Neural cell (in vitro differentiated cells): ENCODE results near the gene ITGAE.

ENCODE experiments used
- EP300 ChIP-seq: fragments of 450-650 bp; conservative IDR thresholded peaks from 2 replicates; pipeline ENCODE4 v1.6.1; 2014; ENCODE audit warnings: antibody characterized with exemption, mild to moderate bottlenecking, moderate library complexity; ENCODE audit not compliant: poor library complexity, severe bottlenecking
- TF ChIP-seq, protein P1 (sequence below): fragments of 450-650 bp; IDR thresholded peaks from 2 replicates; pipeline ENCODE4 v1.5.1; 2014; ENCODE audit warnings: antibody characterized with exemption, mild to moderate bottlenecking, moderate library complexity; ENCODE audit not compliant: poor library complexity, severe bottlenecking

DNA sequence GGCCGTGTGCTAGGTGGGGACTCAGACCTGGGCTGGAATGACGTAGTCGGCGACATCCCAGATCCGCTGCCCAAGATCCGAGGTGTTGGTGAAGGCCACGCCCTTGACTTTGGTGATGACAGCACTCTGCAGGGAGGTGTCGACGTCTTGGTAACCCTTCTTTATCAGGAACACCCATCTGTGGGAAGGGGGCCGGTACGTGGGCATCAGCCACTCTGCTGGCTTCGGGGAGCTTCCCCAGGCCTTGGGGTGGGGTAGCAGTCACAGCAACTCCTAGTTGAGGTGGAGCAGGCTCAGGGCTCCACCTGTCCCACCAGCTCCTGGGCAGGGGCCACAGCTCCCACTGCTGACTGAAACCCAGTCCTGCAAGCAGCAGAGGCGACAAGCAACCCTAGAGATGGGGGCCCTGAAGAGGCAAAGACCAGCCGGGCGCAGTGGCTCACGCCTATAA is 109.3 kb downstream of the ITGAE start:
- TF ChIP-seq, protein P1, sequence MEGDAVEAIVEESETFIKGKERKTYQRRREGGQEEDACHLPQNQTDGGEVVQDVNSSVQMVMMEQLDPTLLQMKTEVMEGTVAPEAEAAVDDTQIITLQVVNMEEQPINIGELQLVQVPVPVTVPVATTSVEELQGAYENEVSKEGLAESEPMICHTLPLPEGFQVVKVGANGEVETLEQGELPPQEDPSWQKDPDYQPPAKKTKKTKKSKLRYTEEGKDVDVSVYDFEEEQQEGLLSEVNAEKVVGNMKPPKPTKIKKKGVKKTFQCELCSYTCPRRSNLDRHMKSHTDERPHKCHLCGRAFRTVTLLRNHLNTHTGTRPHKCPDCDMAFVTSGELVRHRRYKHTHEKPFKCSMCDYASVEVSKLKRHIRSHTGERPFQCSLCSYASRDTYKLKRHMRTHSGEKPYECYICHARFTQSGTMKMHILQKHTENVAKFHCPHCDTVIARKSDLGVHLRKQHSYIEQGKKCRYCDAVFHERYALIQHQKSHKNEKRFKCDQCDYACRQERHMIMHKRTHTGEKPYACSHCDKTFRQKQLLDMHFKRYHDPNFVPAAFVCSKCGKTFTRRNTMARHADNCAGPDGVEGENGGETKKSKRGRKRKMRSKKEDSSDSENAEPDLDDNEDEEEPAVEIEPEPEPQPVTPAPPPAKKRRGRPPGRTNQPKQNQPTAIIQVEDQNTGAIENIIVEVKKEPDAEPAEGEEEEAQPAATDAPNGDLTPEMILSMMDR, result no peak
- no peak for TF ChIP-seq EP300
